Caki2 (cell line): Measurements from ENCODE around the gene NR2F1-AS1. TPM values are rescaled to one million over a fixed set of nuclear protein-coding genes. Genes with fewer than 3 reads are reported as not detected.

Experiments used
- DNase-seq: peaks from one replicate; pipeline ENCODE4 v3.0.0-alpha.2; 2015; ENCODE audit warnings: low read depth
- in situ Hi-C: cut with HindIII; loops from 2 replicates; pipeline ENCODE4 v1.10.0; 2016; ENCODE audit warnings: low sequenced_read_pairs, low pct_unique_long_range_greater_than_20kb, mixed read lengths
- total RNA-seq: library from RNA; depleted of rRNA; stranded (reverse); fragments of >200 nt; shearing (Covaris generic); gene quantifications from 2 replicates; pipeline ENCODE4 v1.2.3, GENCODE V29; 2014; ENCODE audit warnings: low replicate concordance; rRNA removed

The NR2F1-AS1 gene
- 0.67 TPM in 1 of 2 replicates, not detected in the other for total RNA-seq

DNA sequence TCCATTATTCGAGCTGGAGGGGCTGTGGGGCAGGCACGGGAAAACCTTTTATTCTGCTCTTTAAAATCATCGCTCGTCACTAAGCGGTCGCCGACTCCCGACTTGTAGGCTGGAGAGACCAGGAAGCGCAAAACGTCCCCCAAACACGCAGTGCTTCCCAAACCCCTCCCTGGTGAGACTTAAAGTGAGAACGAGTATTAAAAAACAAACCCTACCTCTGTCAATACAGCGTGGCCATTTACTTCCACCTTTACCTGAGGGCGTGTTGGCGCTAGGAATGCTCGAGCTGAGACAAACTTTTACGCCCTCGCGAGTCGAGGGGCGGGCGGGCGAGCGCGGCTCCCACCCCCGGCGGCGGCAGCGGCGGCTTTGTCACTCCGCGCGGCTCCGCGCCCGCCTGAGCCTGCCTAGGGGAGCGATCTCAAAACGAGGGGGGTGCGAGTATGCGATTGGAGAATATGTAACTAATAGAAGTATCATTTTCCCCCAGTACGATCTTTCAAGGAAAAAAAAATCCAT is at the start of gene NR2F1-AS1:
TSS of gene NR2F1-AS1 (minus strand) at position 293 of the 519 bp plus-strand sequence.
- in situ Hi-C loops, result no loop called here
- no peak for DNase-seq

DNA sequence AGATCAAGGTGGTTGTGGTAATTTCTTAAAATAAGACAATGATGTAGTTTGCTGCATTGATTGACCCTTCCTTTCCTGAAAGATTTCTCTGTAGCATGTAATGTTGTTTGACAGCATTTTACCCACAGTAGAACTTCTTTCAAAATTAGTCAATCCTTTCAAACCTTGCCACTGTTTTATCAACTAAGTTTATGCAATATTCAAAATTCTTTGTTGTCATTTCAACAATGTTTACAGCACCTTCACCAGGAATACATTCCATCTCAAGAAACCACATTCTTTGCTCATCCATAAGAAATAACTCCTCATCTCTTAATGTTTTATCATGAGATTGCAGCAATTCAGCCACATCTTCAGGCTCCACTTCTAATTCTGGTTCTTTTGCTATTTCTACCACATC is 45.8 kb upstream of the NR2F1-AS1 start:
- DNase-seq, result no peak
- in situ Hi-C loops, result no loop called here

DNA sequence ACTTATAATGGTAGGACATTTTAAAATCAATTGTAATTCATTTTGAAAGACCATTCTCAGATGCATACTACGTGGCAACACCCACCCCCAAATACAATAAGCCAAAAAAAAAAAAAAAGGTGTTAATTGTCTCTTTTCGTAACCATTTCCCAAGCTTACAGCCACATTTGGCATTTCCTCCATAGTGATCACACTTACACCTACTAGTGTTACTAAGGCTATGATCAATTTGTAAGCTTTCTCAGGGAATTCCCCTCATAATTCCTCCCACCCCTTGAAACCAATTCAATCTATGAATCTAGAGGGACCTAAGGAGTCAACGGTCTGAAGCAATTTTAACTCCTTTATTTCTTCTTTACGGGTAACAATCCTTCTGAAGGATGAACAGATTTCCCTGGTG is 42.1 kb upstream of the NR2F1-AS1 start:
- in situ Hi-C loops, result no loop called here
- DNase-seq, result no peak

DNA sequence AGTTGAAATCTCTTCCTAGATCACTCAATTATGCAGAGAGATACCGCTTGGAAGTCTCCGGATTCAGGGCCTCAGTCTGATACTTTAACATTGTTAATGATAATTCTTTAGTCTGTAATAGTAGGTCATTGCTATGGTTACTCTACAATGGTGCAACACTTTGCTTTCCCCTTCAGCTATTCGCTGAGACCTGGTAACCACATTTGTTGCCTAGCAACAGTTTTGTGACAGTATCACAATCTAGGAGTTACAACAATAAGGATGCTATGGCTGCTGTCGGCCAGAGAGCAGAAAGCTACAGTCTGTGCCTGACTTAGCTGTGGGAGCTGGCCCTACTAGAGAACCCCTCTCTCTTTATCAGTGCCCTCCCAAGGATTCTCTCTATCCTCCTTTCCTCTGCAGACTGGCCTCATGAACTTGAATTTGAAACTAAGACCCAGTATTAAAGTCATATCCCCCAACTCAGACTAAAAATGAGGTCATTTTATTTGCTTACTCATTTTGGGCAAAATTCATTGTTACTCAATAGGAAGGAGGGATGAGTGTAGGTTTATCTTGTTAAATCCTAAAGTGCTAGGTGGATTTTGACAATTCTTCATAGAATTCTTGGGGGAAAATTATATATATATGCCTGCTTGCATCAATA is 41.3 kb upstream of the NR2F1-AS1 start:
- in situ Hi-C loops, result no loop called here
- DNase-seq, result peak; percentile 49

DNA sequence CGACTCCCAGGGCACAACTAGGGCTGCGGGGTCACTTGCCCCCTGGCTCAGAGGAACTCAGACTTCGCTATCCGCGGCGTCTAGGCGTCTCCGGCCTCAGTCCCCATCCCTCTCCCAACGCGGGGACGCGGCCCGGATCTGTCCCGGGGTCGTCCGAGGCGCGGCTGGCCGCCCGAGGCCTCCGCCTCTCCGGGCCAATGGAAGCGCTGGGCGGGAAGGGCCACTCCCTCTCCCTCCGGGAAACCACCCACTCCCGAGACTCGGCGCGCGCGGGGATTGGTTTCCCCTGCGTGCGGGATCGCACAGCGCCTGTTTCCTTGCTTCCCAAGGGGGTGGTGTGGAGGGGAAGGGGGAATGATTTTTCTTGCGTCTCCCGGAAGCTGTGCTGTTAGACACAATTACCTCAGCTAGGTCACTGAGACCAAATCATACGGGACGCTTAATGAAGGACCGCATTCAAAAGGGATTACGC is 40.3 kb upstream of the NR2F1-AS1 start:
- DNase-seq, result peak; percentile 85
- in situ Hi-C loops, result no loop called here

DNA sequence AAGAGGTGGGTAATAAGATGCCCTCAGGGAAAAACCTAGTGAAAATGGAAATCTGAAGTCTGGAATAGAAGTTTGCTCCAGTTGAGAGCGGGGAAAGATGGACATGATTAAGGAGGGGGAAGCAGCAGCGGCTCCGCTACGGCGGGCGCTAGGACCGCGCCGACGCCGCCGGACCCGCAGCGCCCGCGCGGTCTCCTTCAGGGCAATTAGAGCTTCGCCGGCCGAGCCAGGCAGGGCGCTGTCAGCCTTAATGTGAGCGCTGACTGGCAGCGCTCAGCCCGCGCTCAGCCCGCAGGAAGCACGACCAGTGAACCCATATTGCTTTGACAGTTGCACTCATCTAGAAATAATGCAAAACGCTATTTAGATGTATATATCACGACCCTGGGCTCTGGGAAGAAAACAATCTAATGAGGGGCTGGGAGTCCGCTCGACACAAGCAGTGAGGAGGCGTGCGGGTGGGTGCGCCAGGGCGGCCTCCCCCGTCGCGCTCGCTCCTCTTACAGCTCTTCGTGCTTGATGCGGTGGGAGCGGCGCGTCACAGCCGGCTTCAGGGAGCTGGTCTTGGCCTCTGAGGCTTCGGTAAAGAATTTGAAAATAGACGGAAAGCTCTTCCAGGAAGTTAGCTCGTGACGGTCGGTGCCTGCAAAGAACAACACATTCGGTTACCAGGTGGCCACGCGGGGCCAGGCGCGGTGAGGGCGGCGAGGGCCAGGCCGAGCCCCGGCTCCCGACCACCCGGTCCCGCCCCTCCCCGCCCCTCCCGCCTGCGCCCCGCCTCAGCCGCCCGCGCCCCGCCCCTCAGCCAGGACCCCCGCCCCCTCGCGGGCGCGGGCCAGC is 39.7 kb upstream of the NR2F1-AS1 start:
- in situ Hi-C loops, result no loop called here
- peak; percentile 69 for DNase-seq

DNA sequence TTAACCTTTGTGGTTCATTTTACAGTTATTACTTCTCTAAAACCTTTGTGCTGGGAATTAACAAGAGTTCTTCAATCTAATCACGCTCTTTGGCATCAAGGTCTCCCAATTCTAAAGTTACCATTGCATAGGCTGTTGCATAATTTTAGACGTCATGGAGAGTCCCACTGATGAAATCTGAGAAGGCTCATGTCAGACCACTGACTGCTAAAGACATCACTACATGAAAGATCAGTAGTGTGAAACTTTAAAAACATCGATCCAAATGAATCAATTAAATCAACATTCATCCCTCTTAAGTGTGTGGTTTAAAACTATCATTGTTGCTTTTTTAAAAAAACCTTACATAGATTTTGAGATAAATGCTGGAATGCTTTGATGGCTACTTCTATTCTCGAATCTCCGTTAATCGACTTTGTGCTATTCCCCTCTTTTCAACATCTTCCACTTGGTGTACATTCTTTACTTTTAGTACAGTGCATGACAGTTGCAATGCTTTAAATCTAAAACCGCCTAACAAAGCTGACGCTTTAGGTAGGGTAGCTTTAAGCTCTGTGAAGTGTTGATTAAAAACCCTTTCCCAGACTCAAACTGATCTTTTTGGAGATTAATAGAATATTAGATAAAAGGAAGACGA is 35.6 kb upstream of the NR2F1-AS1 start:
- no peak for DNase-seq
- in situ Hi-C loops, result no loop called here

DNA sequence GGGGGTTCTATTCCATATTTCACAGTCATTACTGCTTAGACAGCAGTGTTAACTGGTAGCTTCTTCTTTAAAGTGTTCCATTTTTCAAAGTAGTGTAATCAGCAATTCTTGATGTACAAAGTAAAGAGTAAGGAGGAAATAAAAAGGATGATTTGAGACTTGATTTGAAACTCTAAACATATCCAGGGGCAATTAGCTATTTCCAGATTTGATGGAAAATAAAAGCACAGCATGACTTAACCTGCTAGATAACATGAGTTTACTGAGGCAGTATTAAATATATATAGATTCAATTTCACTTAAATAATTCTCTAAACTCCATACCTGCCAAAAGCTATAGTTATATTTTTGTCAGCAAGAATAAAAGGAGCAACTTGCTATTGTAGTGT is 31.8 kb upstream of the NR2F1-AS1 start:
- peak; percentile 6 for DNase-seq
- in situ Hi-C loops, result no loop called here

DNA sequence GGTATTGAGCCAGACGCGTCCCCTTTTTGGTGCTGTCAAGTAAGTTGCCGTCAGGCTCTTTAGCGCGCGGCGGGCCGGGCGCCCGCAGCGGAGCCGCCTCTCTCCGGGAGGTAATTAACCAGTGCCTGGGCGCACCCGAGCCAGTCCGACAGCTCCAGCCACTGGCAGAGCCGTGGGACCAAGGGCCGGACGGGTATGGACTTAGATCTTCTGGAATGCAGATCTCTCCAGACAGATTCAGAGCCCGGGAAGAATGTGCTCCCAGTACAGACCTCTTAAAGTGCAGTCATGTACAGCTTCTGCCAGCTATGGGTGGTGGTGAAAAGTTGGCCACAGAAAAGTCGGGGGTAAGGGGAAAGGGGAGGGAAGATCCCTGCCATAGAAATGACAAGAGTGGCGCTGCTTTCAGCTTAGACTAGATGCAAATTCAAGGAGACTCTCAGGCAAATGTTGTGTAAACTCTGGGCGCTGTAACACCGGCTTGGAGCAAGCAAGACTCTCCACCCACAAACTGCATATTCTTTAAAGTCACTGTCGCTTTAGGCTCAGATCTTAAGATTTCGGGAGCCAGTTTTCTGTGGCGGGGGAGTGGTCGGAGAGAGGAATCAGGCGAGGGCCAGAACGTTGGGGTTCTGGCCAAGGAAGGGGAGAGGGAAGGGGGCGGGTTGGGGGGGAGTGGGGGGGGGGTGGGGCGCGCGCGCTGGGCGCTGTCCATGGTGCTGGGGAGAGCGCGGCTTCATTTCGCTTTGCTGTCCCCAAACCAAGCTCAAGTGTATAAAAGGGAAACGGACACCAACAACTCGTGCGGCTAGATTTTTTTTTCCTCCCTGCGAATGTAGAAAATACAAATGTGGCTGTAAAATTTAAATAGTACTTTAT is 31.2 kb upstream of the NR2F1-AS1 start:
- peak; percentile 23 for DNase-seq
- in situ Hi-C loops, result no loop called here

DNA sequence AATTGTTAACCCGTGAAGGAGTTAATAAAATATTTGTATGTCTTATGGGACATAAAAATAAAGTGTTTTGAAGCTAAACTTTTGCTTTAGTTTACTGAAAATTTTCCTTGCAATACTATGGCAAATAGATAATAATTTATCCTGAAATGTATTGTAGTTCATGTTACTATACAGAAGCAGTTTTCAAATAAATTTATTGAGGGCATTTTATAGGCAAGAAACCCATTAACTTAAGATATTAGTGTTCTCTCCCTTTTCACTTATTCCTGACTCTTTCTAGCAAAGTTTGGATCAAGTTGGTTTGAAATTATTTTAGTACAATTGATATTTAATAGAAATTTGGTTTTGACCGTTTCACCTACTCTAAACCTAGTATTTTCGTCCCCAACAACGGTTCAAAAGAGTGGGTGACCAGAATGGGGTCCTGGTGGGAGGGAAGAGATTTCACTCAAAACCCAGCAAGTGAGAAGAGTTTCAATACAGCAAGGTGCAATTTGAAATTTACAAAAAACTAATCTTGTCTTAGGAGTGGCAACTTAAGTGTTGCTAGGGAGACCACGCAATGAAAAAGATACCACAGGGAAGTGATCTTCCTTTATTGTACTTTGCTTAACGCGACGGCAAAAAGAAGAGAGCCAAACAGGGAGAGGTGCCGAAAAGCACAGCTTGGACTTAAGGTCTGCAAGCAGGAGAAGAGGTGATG is 30.4 kb upstream of the NR2F1-AS1 start:
- in situ Hi-C loops, result no loop called here
- DNase-seq, result no peak

DNA sequence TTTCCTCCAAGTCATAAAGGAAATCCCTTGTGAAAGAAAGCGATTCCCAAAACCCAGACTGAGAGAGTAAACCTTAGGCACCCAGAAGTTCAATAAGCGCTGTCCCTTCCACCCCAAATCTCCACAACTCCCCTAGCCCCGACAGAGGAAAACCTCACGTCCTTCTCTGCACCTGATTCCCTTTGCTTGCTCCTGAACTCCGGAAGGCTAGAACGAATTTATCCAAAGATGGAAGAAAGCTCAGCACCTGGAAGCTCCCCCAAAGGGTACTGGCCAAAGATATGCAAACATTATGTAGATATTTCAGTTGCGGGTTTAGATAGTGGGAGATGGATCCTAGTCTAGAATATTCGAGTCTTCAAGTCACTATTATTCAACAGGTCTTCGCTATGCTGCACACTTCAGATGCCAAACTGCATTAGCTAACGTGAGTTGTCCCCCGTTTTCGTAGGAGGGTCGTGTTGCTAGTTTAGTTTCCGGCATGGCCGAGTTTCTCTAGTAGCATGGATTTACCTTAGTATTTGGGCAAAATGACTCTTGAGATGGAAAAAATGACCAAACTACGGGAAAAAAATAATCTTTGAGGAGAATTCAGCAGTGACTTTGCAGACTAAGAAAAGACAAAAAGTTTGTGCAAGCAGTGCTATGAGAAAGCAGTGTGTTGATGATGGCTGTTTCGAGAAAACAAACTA is 29.7 kb upstream of the NR2F1-AS1 start:
- no peak for DNase-seq
- in situ Hi-C loops, result no loop called here

DNA sequence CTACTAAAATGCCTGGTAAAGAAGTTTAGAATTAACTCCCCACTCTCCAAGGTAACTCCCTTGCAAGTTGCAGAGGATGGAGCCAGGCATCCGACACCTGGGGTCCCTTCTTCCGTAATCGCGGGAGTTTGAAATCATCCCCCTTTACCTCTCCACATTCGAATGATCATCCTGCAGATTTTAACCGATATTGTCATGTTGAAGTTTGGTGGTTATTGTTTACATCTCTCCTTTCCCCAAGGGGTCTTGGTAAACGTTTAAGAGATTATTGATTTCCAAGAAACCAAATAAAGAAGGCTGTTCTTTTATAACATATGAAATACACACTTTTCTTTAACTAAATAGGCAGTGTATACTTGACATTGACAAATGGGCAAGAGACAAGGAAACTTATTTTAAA is 28.7 kb upstream of the NR2F1-AS1 start:
- DNase-seq, result no peak
- in situ Hi-C loops, result no loop called here

DNA sequence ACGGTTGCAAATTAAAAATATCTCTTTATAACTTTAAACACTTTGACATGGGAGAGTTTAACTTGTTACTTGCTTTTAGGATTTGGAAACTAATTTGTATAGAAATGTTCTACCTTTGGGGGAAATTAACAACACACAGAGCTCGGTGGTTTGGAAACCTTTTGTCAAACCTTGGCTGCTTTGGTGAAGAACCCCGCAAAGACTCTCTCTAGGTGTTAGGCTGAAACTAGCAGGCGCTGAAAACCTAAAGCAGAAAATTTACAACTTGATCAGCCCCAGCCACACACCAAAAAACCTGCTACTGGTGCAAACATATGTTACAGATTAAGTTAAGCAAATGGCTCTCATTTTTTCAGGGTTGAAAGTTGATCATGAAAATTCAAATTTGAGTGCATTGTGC is 27.8 kb upstream of the NR2F1-AS1 start:
- DNase-seq, result no peak
- in situ Hi-C loops, result no loop called here

DNA sequence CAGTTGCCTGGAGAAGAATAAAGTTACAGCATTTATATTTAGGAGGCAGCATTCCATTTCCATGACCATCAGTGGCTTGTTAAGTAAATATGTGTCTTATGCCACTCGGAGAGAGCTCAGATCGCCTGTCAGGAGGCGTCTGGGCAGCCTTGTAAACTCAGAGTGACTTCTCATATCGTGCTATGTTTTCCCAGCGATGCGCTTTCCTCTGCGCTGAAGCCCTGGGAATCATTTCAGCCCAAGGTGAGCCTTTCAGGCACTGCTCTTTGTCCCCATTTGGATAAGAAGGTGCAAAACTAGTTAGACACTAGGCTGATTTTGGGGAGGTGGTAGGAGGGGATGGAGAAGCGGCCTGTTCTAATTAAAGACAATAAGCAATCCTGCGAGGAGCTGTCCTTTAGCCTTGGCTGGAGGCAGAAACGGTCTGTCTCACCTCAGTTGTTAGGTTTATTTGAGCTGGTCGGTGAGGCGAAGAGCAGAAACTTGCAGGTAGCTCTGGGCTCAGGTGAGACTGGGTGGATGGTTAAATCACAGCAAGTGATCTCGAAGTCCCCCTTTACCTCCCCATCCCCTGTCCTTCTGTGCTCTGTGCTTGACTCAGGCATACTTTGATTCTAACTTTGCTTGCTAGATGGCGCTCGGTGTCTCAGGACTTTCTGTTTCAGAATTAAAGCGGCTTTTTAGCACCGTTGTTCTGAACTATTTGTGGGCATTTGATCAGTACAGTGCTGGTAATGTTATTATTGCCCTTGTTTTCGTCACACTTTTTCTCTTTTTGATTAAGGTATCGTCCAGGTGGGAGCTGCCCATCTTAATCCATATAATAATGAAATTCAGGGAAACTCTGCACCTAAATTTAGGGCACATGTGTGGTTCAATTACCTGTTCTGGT is 26.6 kb upstream of the NR2F1-AS1 start:
- in situ Hi-C loops, result no loop called here
- peak; percentile 32 for DNase-seq

DNA sequence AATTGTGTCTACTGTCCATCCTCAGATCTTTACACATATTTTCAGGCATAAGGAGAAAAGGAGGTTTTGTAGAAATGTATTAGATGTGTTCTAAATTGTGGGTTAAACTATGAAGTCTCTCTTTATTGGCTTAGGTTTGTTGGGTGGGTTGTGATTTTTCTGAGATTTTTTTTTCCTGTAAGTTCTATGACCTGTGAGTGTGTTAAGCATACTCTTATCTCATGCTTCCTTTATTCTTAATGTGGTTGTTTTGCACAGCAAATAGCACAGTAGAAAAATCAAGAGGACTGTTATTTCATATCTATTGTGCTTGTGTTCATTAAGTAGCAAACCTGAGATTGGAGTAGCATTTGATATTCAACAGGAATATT is 25.3 kb upstream of the NR2F1-AS1 start:
- no peak for DNase-seq
- in situ Hi-C loops, result no loop called here
